Effector CD8-positive, alpha-beta T cell (primary cell): ENCODE data around the gene ABHD16A.

Source experiments
- DNase-seq: peaks from one replicate; lab custom pipeline; 2025; lab: John Stamatoyannopoulos, UW

Gene ABHD16A

GRCh38 chr6:31730631-31731086 is 27.5 kb upstream of the ABHD16A start:
- DNase-seq = no peak

- peak; percentile 67 for DNase-seq
Observed at GRCh38 chr6:31729979-31730630, 27.0 kb upstream of the ABHD16A start.

- DNase-seq = peak; percentile 63
Observed at GRCh38 chr6:31729515-31729978, 26.4 kb upstream of the ABHD16A start.

- no peak for DNase-seq
Observed at GRCh38 chr6:31728767-31729514, 25.8 kb upstream of the ABHD16A start, which contains the start of gene DDAH2. DDAH2 (minus strand) TSS chr6:31729299; CDS start chr6:31729161, 138 bp downstream.

- DNase-seq = no peak
Observed at GRCh38 chr6:31727717-31728671, 24.9 kb upstream of the ABHD16A start.

- DNase-seq = no peak
Observed at GRCh38 chr6:31727034-31727716, 24.1 kb upstream of the ABHD16A start.

GRCh38 chr6:31725502-31726350 is 22.6 kb upstream of the ABHD16A start:
- no peak for DNase-seq

- DNase-seq = no peak
Observed at GRCh38 chr6:31723980-31724691, 21.0 kb upstream of the ABHD16A start.

GRCh38 chr6:31723245-31723979 is 20.3 kb upstream of the ABHD16A start, which contains the start of gene MPIG6B:
MPIG6B (plus strand) TSS chr6:31723373; CDS start chr6:31723384, 11 bp downstream.
- no peak for DNase-seq

GRCh38 chr6:31722173-31722572 is 19.0 kb upstream of the ABHD16A start:
- no peak for DNase-seq

- DNase-seq = no peak
Observed at GRCh38 chr6:31721351-31722020, 18.4 kb upstream of the ABHD16A start, which contains the start of gene LY6G6C. LY6G6C (minus strand) TSS chr6:31721746; CDS start chr6:31721679, 67 bp downstream.

GRCh38 chr6:31720196-31720770 is 17.2 kb upstream of the ABHD16A start:
- no peak for DNase-seq

- DNase-seq = no peak
Observed at GRCh38 chr6:31719001-31719400, 15.9 kb upstream of the ABHD16A start.

GRCh38 chr6:31718265-31718664 is 15.1 kb upstream of the ABHD16A start:
- DNase-seq = no peak

- no peak for DNase-seq
Observed at GRCh38 chr6:31717499-31718222, 14.5 kb upstream of the ABHD16A start.

GRCh38 chr6:31715022-31715958 is 12.2 kb upstream of the ABHD16A start, which contains the start of gene LY6G6D:
LY6G6D (plus strand) TSS chr6:31715348; CDS start chr6:31715356, 8 bp downstream.
- no peak for DNase-seq
